ENCODE results near the gene KLHL29. TPM values are rescaled to one million over a fixed set of nuclear protein-coding genes. Genes with fewer than 3 reads are reported as not detected.

KLHL29 gene
- total and polyA plus RNA-seq, 8 donors, result 0.91 to 6.6 (median 2.6) TPM

DNA sequence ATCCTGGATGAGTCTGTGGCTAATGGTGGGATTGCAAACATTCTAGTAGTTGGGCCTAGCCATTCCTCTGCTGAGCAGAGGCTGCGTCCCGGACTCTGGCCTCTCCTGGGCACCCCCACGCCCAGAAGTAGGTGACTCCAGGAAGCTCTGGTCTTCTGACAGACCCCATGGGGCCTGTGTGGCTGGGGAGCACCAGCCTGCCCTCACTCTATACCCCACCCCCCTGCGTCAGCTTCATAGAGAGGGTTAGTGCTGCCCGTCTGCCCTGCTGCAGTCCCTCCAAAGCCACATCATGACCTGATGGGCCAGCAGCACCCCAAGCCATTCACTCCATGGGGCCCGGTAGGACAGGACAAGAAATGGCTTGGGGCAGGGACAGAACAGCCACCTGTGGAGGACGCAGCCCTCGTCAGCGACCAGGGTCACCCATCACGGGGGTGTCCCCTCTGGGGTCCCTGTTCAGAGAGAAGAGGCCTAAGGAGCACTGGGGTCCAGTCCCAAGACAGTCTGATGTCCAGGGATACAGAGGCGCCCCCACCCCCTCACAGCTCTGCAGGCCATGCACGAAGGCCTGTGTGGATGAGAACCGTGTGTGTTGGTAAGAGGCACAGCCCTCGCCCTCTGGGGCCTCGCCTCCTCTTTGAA is 303.6 kb downstream of the KLHL29 start:
- ATAC-seq (no peak), DNase-seq (peak in 1 of 6 donors; percentile 61), FAIRE-seq (no peak)
- Histone ChIP-seq H3K4me3 (no peak overlapping the region), H3K9me3 (no peaks in the 10 kb centered on the region), H3K36me3 (no peaks in the 10 kb centered on the region), H3K27ac (no peak overlapping the region), H3K27me3 (no peaks in the 10 kb centered on the region), H3K4me1 (no peaks in the 10 kb centered on the region)
- 81 to 83% methylated on average over 15 of the region's 15 CpGs for WGBS, 2 donors
- intact Hi-C loops (cut with DNase I), result no loop called here
- TF ChIP-seq, protein P1, sequence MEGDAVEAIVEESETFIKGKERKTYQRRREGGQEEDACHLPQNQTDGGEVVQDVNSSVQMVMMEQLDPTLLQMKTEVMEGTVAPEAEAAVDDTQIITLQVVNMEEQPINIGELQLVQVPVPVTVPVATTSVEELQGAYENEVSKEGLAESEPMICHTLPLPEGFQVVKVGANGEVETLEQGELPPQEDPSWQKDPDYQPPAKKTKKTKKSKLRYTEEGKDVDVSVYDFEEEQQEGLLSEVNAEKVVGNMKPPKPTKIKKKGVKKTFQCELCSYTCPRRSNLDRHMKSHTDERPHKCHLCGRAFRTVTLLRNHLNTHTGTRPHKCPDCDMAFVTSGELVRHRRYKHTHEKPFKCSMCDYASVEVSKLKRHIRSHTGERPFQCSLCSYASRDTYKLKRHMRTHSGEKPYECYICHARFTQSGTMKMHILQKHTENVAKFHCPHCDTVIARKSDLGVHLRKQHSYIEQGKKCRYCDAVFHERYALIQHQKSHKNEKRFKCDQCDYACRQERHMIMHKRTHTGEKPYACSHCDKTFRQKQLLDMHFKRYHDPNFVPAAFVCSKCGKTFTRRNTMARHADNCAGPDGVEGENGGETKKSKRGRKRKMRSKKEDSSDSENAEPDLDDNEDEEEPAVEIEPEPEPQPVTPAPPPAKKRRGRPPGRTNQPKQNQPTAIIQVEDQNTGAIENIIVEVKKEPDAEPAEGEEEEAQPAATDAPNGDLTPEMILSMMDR (IDR thresholded peaks at IDR 0.05), result no peak

- Histone ChIP-seq H3K4me1 (no peaks in the 10 kb centered on the region), H3K4me3 (no peak overlapping the region), H3K36me3 (no peaks in the 10 kb centered on the region), H3K27me3 (no peaks in the 10 kb centered on the region), H3K27ac (no peak overlapping the region), H3K9me3 (no peaks in the 10 kb centered on the region)
- DNase-seq, result no peak
- TF ChIP-seq, protein P1 (IDR thresholded peaks at IDR 0.05), result no peak
- 77 to 78% methylated on average over 11 of the region's 11 CpGs for WGBS, 2 donors
- ATAC-seq, result no peak
- FAIRE-seq, result no peak
- intact Hi-C loops (cut with DNase I), result no loop called here
These were observed 304.2 kb downstream of the KLHL29 start for GRCh38 chr2:23689131-23689700.

DNA sequence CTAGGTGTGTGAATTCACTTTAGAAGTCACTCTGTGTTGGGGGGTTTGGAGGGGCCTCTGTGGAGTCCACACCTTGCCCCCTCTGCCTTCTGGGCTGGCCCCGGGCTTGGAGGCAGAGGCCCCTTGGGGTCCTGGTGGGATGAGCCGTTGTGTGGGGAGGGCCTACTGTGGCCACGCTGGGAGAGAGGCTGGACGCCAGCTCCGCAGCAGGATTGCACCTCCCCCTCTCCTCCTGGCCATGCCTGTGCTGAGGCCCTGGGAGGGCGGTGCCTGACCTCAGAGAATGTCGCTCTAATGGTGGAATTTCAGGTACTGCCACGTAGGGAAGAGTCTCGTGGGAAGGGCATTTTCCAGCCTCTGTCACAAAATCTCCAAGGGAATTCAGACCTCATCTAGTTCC is 304.9 kb downstream of the KLHL29 start:
- FAIRE-seq (no peak), DNase-seq (peak in 1 of 6 donors; percentile 52), ATAC-seq (no peak)
- 83 to 84% methylated on average over 9 of the region's 9 CpGs for WGBS, 2 donors
- Histone ChIP-seq H3K27ac (no peak overlapping the region), H3K9me3 (no peaks in the 10 kb centered on the region), H3K4me3 (no peak overlapping the region), H3K4me1 (no peaks in the 10 kb centered on the region), H3K27me3 (no peaks in the 10 kb centered on the region), H3K36me3 (no peaks in the 10 kb centered on the region)
- TF ChIP-seq, protein P1 (IDR thresholded peaks at IDR 0.05), result no peak
- intact Hi-C loops (cut with DNase I), result no loop called here

GRCh38 chr2:23690421-23691105 is 305.6 kb downstream of the KLHL29 start:
- TF ChIP-seq, protein P1 (IDR thresholded peaks at IDR 0.05), result no peak
- no peak overlapping the region for H3K27ac ChIP-seq
- intact Hi-C loops (cut with DNase I), result no loop called here
- no peaks in the 10 kb centered on the region for H3K9me3 ChIP-seq
- H3K36me3 ChIP-seq, result no peaks in the 10 kb centered on the region
- WGBS, 2 donors, result 86 to 87% methylated on average over 31 of the region's 31 CpGs
- H3K4me3 ChIP-seq, result no peak overlapping the region
- ATAC-seq (no peak), FAIRE-seq (no peak), DNase-seq (peak in 2 of 6 donors; percentile 37 to 62)
- no peaks in the 10 kb centered on the region for H3K4me1 ChIP-seq
- H3K27me3 ChIP-seq, result no peaks in the 10 kb centered on the region

GRCh38 chr2:23691106-23691470 is 306.1 kb downstream of the KLHL29 start:
- Histone ChIP-seq H3K4me3 (no peak overlapping the region), H3K4me1 (no peaks in the 10 kb centered on the region), H3K27ac (no peak overlapping the region), H3K9me3 (no peaks in the 10 kb centered on the region), H3K36me3 (no peaks in the 10 kb centered on the region), H3K27me3 (no peaks in the 10 kb centered on the region)
- intact Hi-C loops (cut with DNase I), result no loop called here
- TF ChIP-seq, protein P1 (IDR thresholded peaks at IDR 0.05), result no peak
- peak in 1 of 6 donors; percentile 30 for DNase-seq
- ATAC-seq, result no peak
- no peak for FAIRE-seq
- WGBS, 2 donors, result 86 to 92% methylated on average over 10 of the region's 10 CpGs

Data from pancreas (tissue), 10 donors.